ENCODE results near the gene LCA5.

LCA5 gene

DNA sequence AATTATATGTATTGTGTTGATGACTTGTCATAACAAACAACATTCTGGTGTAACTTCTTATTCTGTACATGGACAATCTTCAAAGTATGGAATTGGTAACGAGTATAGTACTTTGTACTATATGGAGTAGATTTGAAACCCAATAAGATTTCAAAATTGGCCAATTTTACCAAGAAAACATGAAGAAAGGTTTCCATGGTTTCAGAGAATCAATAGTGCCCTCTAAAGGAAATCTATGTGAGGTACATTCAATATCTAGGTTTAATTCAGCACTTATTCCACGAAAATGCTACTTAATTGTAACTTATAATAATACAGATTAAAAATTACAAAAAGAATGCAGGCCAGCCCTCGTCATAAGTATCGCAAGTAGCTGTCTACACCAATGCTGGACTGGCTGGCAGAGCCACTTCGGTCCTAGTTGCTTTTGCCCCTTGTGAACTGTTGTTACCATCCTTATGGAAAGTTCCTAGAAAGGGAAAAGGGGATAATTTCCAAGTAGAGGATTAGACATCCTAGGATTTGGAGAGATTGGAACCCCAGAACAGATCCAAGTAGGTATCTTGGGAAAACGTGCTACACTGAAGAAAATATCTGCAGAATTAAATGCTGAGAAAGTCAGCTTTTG lies 70.9 kb downstream of the LCA5 start:
- TF ChIP-seq, protein P1, sequence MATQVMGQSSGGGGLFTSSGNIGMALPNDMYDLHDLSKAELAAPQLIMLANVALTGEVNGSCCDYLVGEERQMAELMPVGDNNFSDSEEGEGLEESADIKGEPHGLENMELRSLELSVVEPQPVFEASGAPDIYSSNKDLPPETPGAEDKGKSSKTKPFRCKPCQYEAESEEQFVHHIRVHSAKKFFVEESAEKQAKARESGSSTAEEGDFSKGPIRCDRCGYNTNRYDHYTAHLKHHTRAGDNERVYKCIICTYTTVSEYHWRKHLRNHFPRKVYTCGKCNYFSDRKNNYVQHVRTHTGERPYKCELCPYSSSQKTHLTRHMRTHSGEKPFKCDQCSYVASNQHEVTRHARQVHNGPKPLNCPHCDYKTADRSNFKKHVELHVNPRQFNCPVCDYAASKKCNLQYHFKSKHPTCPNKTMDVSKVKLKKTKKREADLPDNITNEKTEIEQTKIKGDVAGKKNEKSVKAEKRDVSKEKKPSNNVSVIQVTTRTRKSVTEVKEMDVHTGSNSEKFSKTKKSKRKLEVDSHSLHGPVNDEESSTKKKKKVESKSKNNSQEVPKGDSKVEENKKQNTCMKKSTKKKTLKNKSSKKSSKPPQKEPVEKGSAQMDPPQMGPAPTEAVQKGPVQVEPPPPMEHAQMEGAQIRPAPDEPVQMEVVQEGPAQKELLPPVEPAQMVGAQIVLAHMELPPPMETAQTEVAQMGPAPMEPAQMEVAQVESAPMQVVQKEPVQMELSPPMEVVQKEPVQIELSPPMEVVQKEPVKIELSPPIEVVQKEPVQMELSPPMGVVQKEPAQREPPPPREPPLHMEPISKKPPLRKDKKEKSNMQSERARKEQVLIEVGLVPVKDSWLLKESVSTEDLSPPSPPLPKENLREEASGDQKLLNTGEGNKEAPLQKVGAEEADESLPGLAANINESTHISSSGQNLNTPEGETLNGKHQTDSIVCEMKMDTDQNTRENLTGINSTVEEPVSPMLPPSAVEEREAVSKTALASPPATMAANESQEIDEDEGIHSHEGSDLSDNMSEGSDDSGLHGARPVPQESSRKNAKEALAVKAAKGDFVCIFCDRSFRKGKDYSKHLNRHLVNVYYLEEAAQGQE (IDR thresholded peaks at IDR 0.05; ENCODE audit: insufficient read depth in 1 of 2, low read depth in 2 of 2, low read length in 2 of 2) = no peak
- TF ChIP-seq POLR2AphosphoS5 (IDR thresholded peaks at IDR 0.05; ENCODE audit: low read depth, low read length) (no peak), TAF1 (IDR thresholded peaks at IDR 0.05; ENCODE audit: borderline replicate concordance, insufficient read depth, low read length) (no peak), FOXP2 (optimal IDR thresholded peaks at IDR 0.05; ENCODE audit: borderline replicate concordance, extremely low read depth, extremely low read length, insufficient read depth) (no peak), SIN3A (IDR thresholded peaks at IDR 0.05; ENCODE audit: borderline replicate concordance, insufficient read depth, low read length) (no peak)

DNA sequence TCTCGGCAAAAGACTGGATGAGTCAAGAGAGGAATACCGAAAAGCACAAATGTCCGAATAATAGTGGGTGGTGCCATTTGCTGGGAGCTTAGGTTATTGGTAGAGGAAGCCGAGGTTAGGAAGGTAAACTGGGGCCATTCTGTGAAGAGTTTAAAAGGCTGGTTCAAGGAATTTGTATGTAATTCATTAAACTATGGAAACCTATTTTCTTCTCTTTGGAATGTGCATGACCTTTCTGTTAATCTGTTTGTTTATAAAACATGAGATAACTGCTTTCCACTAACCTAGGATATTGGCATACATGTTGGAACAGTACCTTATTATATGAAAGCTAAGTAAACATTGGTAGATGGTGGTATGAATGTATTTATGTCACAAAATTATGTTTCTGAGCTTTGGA lies 71.8 kb downstream of the LCA5 start:
- TF ChIP-seq TAF1 (IDR thresholded peaks at IDR 0.05; ENCODE audit: borderline replicate concordance, insufficient read depth, low read length) = no peak
- no peak for TF ChIP-seq SIN3A (IDR thresholded peaks at IDR 0.05; ENCODE audit: borderline replicate concordance, insufficient read depth, low read length)

DNA sequence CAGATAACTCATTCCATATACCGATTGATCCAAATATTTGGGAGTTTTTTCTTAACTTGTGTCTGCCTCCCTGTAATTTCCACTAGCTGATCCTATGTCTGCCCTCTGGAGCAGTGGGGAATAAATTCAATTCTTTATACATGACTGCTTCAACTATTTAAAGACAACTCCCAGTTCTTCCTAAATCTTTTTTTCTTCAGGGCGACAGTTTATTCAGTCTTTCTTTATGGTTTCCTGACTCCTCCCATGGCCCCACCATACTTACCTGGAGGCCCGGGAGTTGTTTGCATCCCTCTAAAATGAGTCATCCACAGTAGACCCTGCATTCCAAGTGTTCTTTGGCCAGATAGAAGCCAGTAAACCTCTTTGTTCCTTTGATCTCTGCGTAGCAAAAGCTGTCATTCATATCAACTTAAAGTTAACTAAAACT lies 73.6 kb downstream of the LCA5 start:
- TF ChIP-seq, protein P1 (IDR thresholded peaks at IDR 0.05; ENCODE audit: insufficient read depth in 1 of 2, low read depth in 2 of 2, low read length in 2 of 2) = no peak
- no peak for TF ChIP-seq TAF1 (IDR thresholded peaks at IDR 0.05; ENCODE audit: borderline replicate concordance, insufficient read depth, low read length)
- no peak for TF ChIP-seq POLR2AphosphoS5 (IDR thresholded peaks at IDR 0.05; ENCODE audit: low read depth, low read length)

DNA sequence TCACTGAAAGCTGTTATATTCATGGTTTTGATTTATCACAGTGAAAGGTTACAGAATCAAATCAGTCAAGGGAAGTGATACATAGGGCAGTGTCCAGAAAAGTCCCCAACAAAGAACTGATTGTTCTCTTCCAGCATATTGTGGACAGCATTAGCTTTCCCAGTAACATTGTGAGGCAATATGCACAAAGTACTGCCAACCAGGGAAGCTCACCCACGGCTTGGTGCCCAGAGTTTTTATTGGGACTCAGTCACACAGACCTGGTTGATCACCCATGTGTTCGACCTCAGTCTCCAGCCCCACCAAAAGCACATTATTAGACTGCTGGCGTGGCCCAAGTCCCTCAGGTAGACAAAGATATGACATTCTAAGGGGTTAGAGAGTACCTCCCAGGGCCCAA lies 76.0 kb downstream of the LCA5 start:
- TF ChIP-seq POLR2AphosphoS5 (IDR thresholded peaks at IDR 0.05; ENCODE audit: low read depth, low read length) (no peak), SIN3A (IDR thresholded peaks at IDR 0.05; ENCODE audit: borderline replicate concordance, insufficient read depth, low read length) (no peak), FOXP2 (optimal IDR thresholded peaks at IDR 0.05; ENCODE audit: borderline replicate concordance, extremely low read depth, extremely low read length, insufficient read depth) (no peak)

DNA sequence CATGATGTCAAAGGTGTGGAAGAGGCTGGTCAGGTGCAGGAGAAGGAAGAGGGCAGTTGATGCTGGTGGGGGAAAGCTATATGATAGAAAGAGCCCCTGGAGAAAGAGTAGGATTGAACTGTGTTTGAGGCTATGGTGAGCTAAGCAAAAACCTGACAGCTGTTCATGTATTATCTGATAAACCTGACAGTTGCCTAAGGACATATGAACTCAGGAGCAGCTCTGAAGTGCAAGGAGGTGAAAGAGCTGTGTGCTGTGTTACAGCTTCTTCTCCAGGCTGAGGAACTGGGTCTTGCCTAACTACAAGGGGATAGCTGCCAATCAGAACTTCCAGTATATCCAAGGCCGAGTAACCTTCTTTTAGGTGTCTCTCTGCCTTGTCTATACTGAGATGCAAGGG lies 81.8 kb downstream of the LCA5 start:
- TF ChIP-seq FOXP2 (optimal IDR thresholded peaks at IDR 0.05; ENCODE audit: borderline replicate concordance, extremely low read depth, extremely low read length, insufficient read depth) = no peak
- no peak for TF ChIP-seq SIN3A (IDR thresholded peaks at IDR 0.05; ENCODE audit: borderline replicate concordance, insufficient read depth, low read length)
- TF ChIP-seq TAF1 (IDR thresholded peaks at IDR 0.05; ENCODE audit: borderline replicate concordance, insufficient read depth, low read length) = no peak
- TF ChIP-seq POLR2AphosphoS5 (IDR thresholded peaks at IDR 0.05; ENCODE audit: low read depth, low read length) = no peak
- TF ChIP-seq, protein P1 (IDR thresholded peaks at IDR 0.05; ENCODE audit: insufficient read depth in 1 of 2, low read depth in 2 of 2, low read length in 2 of 2) = no peak

DNA sequence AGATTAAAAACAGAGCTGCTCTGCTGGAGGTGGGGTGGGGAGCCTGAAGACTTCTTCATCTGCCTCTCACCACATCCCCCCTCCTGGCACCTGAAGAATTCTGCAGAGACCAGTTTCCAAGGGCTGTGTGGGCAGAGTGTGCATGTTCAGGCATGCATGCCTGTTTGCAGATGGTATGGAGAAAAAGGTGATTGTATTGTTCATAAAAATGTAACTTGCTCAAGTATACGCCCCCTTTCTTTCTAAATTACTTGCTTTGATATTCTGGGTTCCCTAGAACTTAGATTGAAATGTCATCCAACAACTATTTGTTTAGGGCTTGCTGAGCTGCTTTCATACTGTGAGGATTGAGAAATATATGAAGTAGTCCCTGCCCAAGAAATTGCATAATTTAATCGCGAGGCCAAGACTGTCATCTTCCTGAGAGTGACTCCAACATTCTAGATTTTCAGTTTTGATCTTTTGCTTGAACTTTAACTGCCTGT lies 83.6 kb downstream of the LCA5 start:
- TF ChIP-seq POLR2AphosphoS5 (IDR thresholded peaks at IDR 0.05; ENCODE audit: low read depth, low read length) (no peak), FOXP2 (optimal IDR thresholded peaks at IDR 0.05; ENCODE audit: borderline replicate concordance, extremely low read depth, extremely low read length, insufficient read depth) (no peak), TAF1 (IDR thresholded peaks at IDR 0.05; ENCODE audit: borderline replicate concordance, insufficient read depth, low read length) (no peak), SIN3A (IDR thresholded peaks at IDR 0.05; ENCODE audit: borderline replicate concordance, insufficient read depth, low read length) (no peak)
- TF ChIP-seq, protein P1 (IDR thresholded peaks at IDR 0.05; ENCODE audit: insufficient read depth in 1 of 2, low read depth in 2 of 2, low read length in 2 of 2) = no peak
